Adrenal gland (tissue), 5 donors: Measurements from ENCODE around the gene GJB6.
"Not testable (repeated sequence)": the region's sequence is repeated elsewhere in the genome, so short reads cannot be mapped to it uniquely, and the experiment has no call there.

Source experiments
- CTCF ChIP-seq, 6 experiments: fragments of 450-650 bp in 4 of 6; fragments of 200-600 bp in 2 of 6; sonication (generic) in 1 of 6; IDR thresholded peaks; 1 replicate in 5 of 6; 2 replicates in 1 of 6; pipeline versions ENCODE4 v1.5.1 to v1.8.0; 2016 to 2021; ENCODE audit warnings: antibody characterized with exemption in 6 of 6, mild to moderate bottlenecking in 2 of 6, moderate library complexity in 1 of 6
- POLR2A ChIP-seq, 2 donors: fragments of 450-650 bp; IDR thresholded peaks; one replicate each; pipeline ENCODE4 v1.6.1; 2017; ENCODE audit warnings: antibody characterized with exemption in 2 of 2, mild to moderate bottlenecking in 2 of 2, moderate library complexity in 1 of 2
- donor health status: DM: no; HTN: no; CAD: no.

DNA sequence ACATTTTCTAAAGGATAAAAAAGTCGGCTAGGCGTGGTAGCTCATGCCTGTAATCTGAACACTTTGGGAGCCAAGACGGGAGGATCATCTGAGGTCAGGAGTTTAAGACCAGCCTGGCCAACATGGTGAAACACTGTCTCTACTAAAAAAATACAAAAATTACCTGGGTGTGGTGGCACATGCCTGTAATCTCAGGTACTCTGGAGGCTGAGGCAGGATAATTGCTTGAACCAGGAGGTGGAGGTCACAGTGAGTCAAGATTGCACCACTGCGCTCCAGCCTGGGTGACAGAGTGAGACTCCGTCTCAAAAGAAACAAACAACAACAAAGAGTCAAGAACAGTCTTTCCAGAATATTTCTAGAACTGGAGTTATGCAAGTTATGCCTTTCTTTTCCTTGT lies 44.8 kb upstream of the GJB6 start:
- TF ChIP-seq CTCF, POLR2A (IDR thresholded peaks at IDR 0.05): not testable (repeated sequence)
